GF-D8 (cell line): ENCODE measurements around the gene GABBR2.

Experiments
- DNase-seq: peaks from one replicate; lab custom pipeline; 2025; lab: John Stamatoyannopoulos, UW

Gene GABBR2

GRCh38 chr9:98708933-98709911 lies at the start of gene GABBR2:
GABBR2 (minus strand) TSS chr9:98708935; CDS start chr9:98708737, 198 bp downstream.
- no peak for DNase-seq

- no peak for DNase-seq
Measured at GRCh38 chr9:98755006-98755618, 46.4 kb upstream of the GABBR2 start.

- no peak for DNase-seq
Measured at GRCh38 chr9:98751210-98751609, 42.5 kb upstream of the GABBR2 start.

- no peak for DNase-seq
Measured at GRCh38 chr9:98750364-98751060, 41.8 kb upstream of the GABBR2 start.

GRCh38 chr9:98747476-98747875 lies 38.7 kb upstream of the GABBR2 start:
- no peak for DNase-seq

- DNase-seq, result no peak
Measured at GRCh38 chr9:98745470-98745869, 36.7 kb upstream of the GABBR2 start.

- DNase-seq, result no peak
Measured at GRCh38 chr9:98743818-98744611, 35.3 kb upstream of the GABBR2 start.

- no peak for DNase-seq
Measured at GRCh38 chr9:98743329-98743728, 34.6 kb upstream of the GABBR2 start.

- DNase-seq, result no peak
Measured at GRCh38 chr9:98742325-98743280, 33.9 kb upstream of the GABBR2 start.

GRCh38 chr9:98740226-98740881 lies 31.6 kb upstream of the GABBR2 start:
- no peak for DNase-seq

GRCh38 chr9:98738741-98739140 lies 30.0 kb upstream of the GABBR2 start:
- DNase-seq, result no peak

GRCh38 chr9:98736226-98736625 lies 27.5 kb upstream of the GABBR2 start:
- DNase-seq, result no peak

- DNase-seq, result no peak
Measured at GRCh38 chr9:98732801-98733200, 24.1 kb upstream of the GABBR2 start.

GRCh38 chr9:98732091-98732490 lies 23.4 kb upstream of the GABBR2 start:
- no peak for DNase-seq

GRCh38 chr9:98730871-98731270 lies 22.1 kb upstream of the GABBR2 start:
- DNase-seq, result no peak

- DNase-seq, result no peak
Measured at GRCh38 chr9:98728500-98728899, 19.8 kb upstream of the GABBR2 start.

- DNase-seq, result no peak
Measured at GRCh38 chr9:98727428-98727827, 18.7 kb upstream of the GABBR2 start.

GRCh38 chr9:98726735-98727134 lies 18.0 kb upstream of the GABBR2 start:
- DNase-seq, result peak; percentile 65

GRCh38 chr9:98724810-98725530 lies 16.2 kb upstream of the GABBR2 start:
- DNase-seq, result no peak
